HepG2 (cell line): ENCODE results near the gene SAMD4A. TPM values are rescaled to one million over a fixed set of nuclear protein-coding genes. Genes with fewer than 3 reads are reported as not detected.

Experiments used
- ATAC-seq: fragments of 200-7000 bp; cut with Tn5 transposase; 3 replicates; pipeline ENCODE4 v1.9.1; 2020; ENCODE audit warnings: mild to moderate bottlenecking, moderate library complexity
- BruUV-seq: library from RNA; stranded (reverse); fragments of 400-500 nt; replicated peaks from 2 replicates; lab custom pipeline; 2021; lab: Mats Ljungman, UMichigan
- CTCF ChIA-PET: fragments of 300-600 bp; formaldehyde crosslinking; extraction: SDS; loops from one replicate; lab custom pipeline; 2021; ENCODE audit warnings: low total read pairs, inconsistent platforms, low intra/inter-chr PET ratio; lab: Yijun Ruan, JAX
- POLR2A ChIA-PET: fragments of 350-600 bp; sonication (Branson Sonifier 250); formaldehyde crosslinking; loops from one replicate; lab custom pipeline; 2020; ENCODE audit warnings: antibody characterized with exemption, inconsistent platforms; lab: Yijun Ruan, JAX
- DNase-seq: peaks from one replicate; pipeline ENCODE4 v3.0.0-alpha.2; 2015; ENCODE audit warnings: low spot score
- FAIRE-seq: peaks from 3 replicates; lab custom pipeline; 2011; peaks lifted over from hg19 to GRCh38; lab: Jason Lieb, UNC
- H2AFZ ChIP-seq: one replicate; pipeline ENCODE4 v1.6.1; 2011; ENCODE audit warnings: low read length, inconsistent platforms
- H3K27ac ChIP-seq: fragments of 300-600 bp; 3 replicates; pipeline ENCODE4 v1.8.0; 2011; ENCODE audit warnings: mixed run types, mild to moderate bottlenecking, mixed read lengths, low read length, inconsistent platforms; ENCODE audit not compliant: insufficient read depth; ENCODE audit errors: extremely low read length
- H3K27me3 ChIP-seq, 2 experiments: fragments of 200-600 bp in 1 of 2; 2 replicates in 1 of 2; 3 replicates in 1 of 2; pipeline versions ENCODE4 v1.6.0 to v1.8.0; 2011; ENCODE audit warnings: low read length in 2 of 2, mild to moderate bottlenecking in 2 of 2, moderate library complexity in 2 of 2, inconsistent platforms in 1 of 2; ENCODE audit not compliant: insufficient read depth in 2 of 2, control insufficient read depth in 1 of 2
- H3K36me3 ChIP-seq, 2 experiments: fragments of 200-600 bp in 1 of 2; replicated peaks in 1 of 2; 2 replicates in 1 of 2; 3 replicates in 1 of 2; pipeline versions ENCODE4 v1.5.1 to v1.8.0; 2011; ENCODE audit warnings: low read length in 2 of 2, inconsistent platforms in 1 of 2; ENCODE audit not compliant: insufficient read depth in 2 of 2, control insufficient read depth in 1 of 2
- H3K4me1 ChIP-seq: 2 replicates; pipeline ENCODE4 v1.5.1; 2012; ENCODE audit warnings: low read length, inconsistent platforms; ENCODE audit not compliant: insufficient read depth
- H3K4me2 ChIP-seq: 2 replicates; pipeline ENCODE4 v1.6.0; 2011; ENCODE audit warnings: low read depth, low read length, inconsistent platforms
- H3K4me3 ChIP-seq, 3 experiments: fragments of 200-600 bp in 1 of 3; sonication (generic), shearing (Covaris generic) in 1 of 3; replicated peaks in 1 of 3; 2 replicates each; pipeline ENCODE4 v1.5.1; 2011 to 2016; ENCODE audit warnings: low read length in 3 of 3, inconsistent platforms in 2 of 3, low read depth in 2 of 3, mild to moderate bottlenecking in 2 of 3, control low read depth in 1 of 3, mixed read lengths in 1 of 3; ENCODE audit not compliant: insufficient read depth in 1 of 3
- H3K79me2 ChIP-seq: one replicate; pipeline ENCODE4 v1.6.1; 2011; ENCODE audit warnings: low read length, inconsistent platforms; ENCODE audit not compliant: insufficient read depth
- H3K9ac ChIP-seq: 2 replicates; pipeline ENCODE4 v1.6.0; 2011; ENCODE audit warnings: mild to moderate bottlenecking, low read depth, low read length, inconsistent platforms; ENCODE audit not compliant: insufficient read depth
- H3K9me3 ChIP-seq: 2 replicates; pipeline ENCODE4 v1.5.1; 2012; ENCODE audit warnings: mild to moderate bottlenecking, low read length
- H4K20me1 ChIP-seq: 2 replicates; pipeline ENCODE4 v1.6.0; 2011; ENCODE audit warnings: inconsistent platforms, mild to moderate bottlenecking, low read length, moderate library complexity; ENCODE audit not compliant: insufficient read depth
- GABPA ChIP-seq, 2 experiments: IDR thresholded peaks; 2 replicates each; pipeline ENCODE4 v1.6.1; 2011 to 2016; ENCODE audit warnings: low read depth in 2 of 2, low read length in 1 of 2, missing biosample characterization in 1 of 2, missing genetic modification characterization in 1 of 2
- GTF3A ChIP-seq: sonication (generic); formaldehyde crosslinking; conservative IDR thresholded peaks from 2 replicates; pipeline ENCODE4 v1.4.0; 2020; ENCODE audit warnings: mild to moderate bottlenecking, missing genetic modification reagents
- HNRNPK ChIP-seq: fragments of 200-400 bp; formaldehyde crosslinking; IDR thresholded peaks from 2 replicates; pipeline ENCODE4 v1.6.1; 2018; ENCODE audit warnings: low read length, low read depth, moderate library complexity, mild to moderate bottlenecking; ENCODE audit not compliant: poor library complexity, severe bottlenecking
- JUNB ChIP-seq: sonication (generic); formaldehyde crosslinking; IDR thresholded peaks from 2 replicates; pipeline ENCODE4 v1.8.0; 2022; ENCODE audit warnings: missing genetic modification reagents, mild to moderate bottlenecking, borderline replicate concordance
- MED13 ChIP-seq: sonication (generic); formaldehyde crosslinking; IDR thresholded peaks from 2 replicates; pipeline ENCODE4 v1.5.0; 2020; ENCODE audit warnings: missing genetic modification reagents
- MXD3 ChIP-seq: IDR thresholded peaks from 2 replicates; pipeline ENCODE4 v1.6.1; 2016; ENCODE audit warnings: mild to moderate bottlenecking, missing biosample characterization, missing genetic modification reagents
- RARG ChIP-seq: sonication (generic); formaldehyde crosslinking; IDR thresholded peaks from 2 replicates; pipeline ENCODE4 v1.4.0; 2020; ENCODE audit warnings: low read depth, mild to moderate bottlenecking, missing genetic modification reagents
- SUZ12 ChIP-seq: fragments of 150-350 bp; IDR thresholded peaks from 2 replicates; pipeline ENCODE4 v1.6.1; 2014; ENCODE audit warnings: low read depth, low read length
- ZBTB44 ChIP-seq: sonication (generic); formaldehyde crosslinking; IDR thresholded peaks from 2 replicates; pipeline ENCODE4 v1.4.0; 2020; ENCODE audit warnings: missing genetic modification reagents
- ZBTB8A ChIP-seq: sonication (generic); formaldehyde crosslinking; IDR thresholded peaks from 2 replicates; pipeline ENCODE4 v1.4.0; 2020; ENCODE audit warnings: mild to moderate bottlenecking, low read depth, missing genetic modification reagents, borderline replicate concordance
- ZNF230 ChIP-seq: sonication (generic); formaldehyde crosslinking; IDR thresholded peaks from 2 replicates; pipeline ENCODE4 v1.4.0; 2020; ENCODE audit warnings: mild to moderate bottlenecking, missing genetic modification reagents
- ZNF510 ChIP-seq: sonication (generic); formaldehyde crosslinking; IDR thresholded peaks from 2 replicates; pipeline ENCODE4 v1.4.0; 2020; ENCODE audit warnings: low read depth, mild to moderate bottlenecking, missing genetic modification reagents
- ZNF598 ChIP-seq: sonication (generic); formaldehyde crosslinking; IDR thresholded peaks from 2 replicates; pipeline ENCODE4 v1.5.1; 2020; ENCODE audit warnings: mild to moderate bottlenecking, missing genetic modification reagents, borderline replicate concordance
- ZNF614 ChIP-seq: IDR thresholded peaks from 2 replicates; pipeline ENCODE4 v1.6.1; 2018; ENCODE audit warnings: missing biosample characterization, missing genetic modification reagents, inconsistent platforms, borderline replicate concordance
- WGBS: methylation state at CpG from one replicate; pipeline ENCODE4 v1.1.6; 2017; ENCODE audit warnings: low lambda C conversion rate; 5-methylcytosine and 5-hydroxymethylcytosine counted together
- in situ Hi-C: cut with HindIII; loops from 2 replicates; pipeline ENCODE4 v1.10.0; 2017; ENCODE audit warnings: low pct_unique_long_range_greater_than_20kb; ENCODE audit not compliant: extremely low pct_ligation_motif_present
- intact Hi-C: fragments of 100-400 bp; cut with micrococcal nuclease; formaldehyde crosslinking; loops from one replicate; pipeline ENCODE4 v1.10.0; 2022; ENCODE audit not compliant: unreplicated experiment
- polyA plus RNA-seq, 8 experiments: library from polyadenylated mRNA; depleted of rRNA in 3 of 8; stranded (reverse) in 7 of 8; unstranded in 1 of 8; fragments of >200 nt; fragmentation: Illumina TruSeq in 4 of 8; extraction: Trizol in 4 of 8; gene quantifications; 2 replicates each; pipeline versions ENCODE4 v1.2.1 to v1.2.3, GENCODE V29; 2011 to 2016; ENCODE audit warnings: low read depth in 4 of 8, missing spikeins in 1 of 8, mixed read lengths in 1 of 8; ENCODE audit not compliant: insufficient read depth in 1 of 8
- total RNA-seq, 5 experiments: library from RNA; depleted of rRNA; stranded (reverse); fragments of >200 nt; fragmentation: Illumina TruSeq; extraction: Trizol; gene quantifications; 2 replicates each; pipeline ENCODE4 v1.2.3, GENCODE V29; 2016; ENCODE audit warnings: low read depth in 1 of 5
- TF ChIP-seq, protein P1 (sequence below): sonication (generic); formaldehyde crosslinking; IDR thresholded peaks from 2 replicates; pipeline ENCODE4 v1.8.0; 2022; ENCODE audit warnings: mild to moderate bottlenecking, missing genetic modification reagents, borderline replicate concordance
- TF ChIP-seq, protein P2 (sequence below): sonication (generic); formaldehyde crosslinking; IDR thresholded peaks from 2 replicates; pipeline ENCODE4 v1.5.0; 2020; ENCODE audit warnings: missing genetic modification reagents

The SAMD4A gene
- total and polyA plus RNA-seq, 2 of the 13 experiments (the other 11 are each of a cell fraction or from before 2014, with no cell fraction given): 11.8 to 13.0 TPM

- TF ChIP-seq HNRNPK (no peak), ZNF614 (CRISPR knock-in tag) (no peak)
- TF ChIP-seq, protein P1, sequence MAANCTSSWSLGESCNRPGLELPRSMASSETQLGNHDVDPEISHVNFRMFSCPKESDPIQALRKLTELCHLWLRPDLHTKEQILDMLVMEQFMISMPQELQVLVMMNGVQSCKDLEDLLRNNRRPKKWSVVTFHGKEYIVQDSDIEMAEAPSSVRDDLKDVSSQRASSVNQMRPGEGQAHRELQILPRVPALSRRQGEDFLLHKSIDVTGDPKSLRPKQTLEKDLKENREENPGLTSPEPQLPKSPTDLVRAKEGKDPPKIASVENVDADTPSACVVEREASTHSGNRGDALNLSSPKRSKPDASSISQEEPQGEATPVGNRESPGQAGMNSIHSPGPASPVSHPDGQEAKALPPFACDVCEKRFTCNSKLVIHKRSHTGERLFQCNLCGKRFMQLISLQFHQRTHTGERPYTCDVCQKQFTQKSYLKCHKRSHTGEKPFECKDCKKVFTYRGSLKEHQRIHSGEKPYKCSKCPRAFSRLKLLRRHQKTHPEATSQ (CRISPR knock-in tag): no peak
- TF ChIP-seq, all 625 proteins: peak for 0
Observed at GRCh38 chr14:54828037-54828436, 261.1 kb downstream of the SAMD4A start (continued).

- Histone ChIP-seq H3K27me3 (no peaks in the 10 kb centered on the region), H3K4me3 (no peak overlapping the region), H4K20me1 (no peaks in the 10 kb centered on the region), H3K4me2 (no peak overlapping the region), H3K36me3 (no peaks in the 10 kb centered on the region), H3K79me2 (no peaks in the 10 kb centered on the region), H3K9ac (no peak overlapping the region), H3K27ac (no peak overlapping the region), H2AFZ (no peak overlapping the region), H3K9me3 (peaks cover 6% of the 10 kb centered on the region; the same call in 1 of the 2 replicates), H3K4me1 (no peaks in the 10 kb centered on the region)
- ChIA-PET POLR2A (no interaction called here), CTCF (no interaction called here)
- ATAC-seq: no peak
- intact Hi-C loops (no loop called here), in situ Hi-C loops (no loop called here)
- BruUV-seq: no TSS peak
- DNase-seq: no peak
- 42% methylated on average over 8 of the region's 8 CpGs for WGBS
- no peak for FAIRE-seq
- TF ChIP-seq SUZ12 (no peak), GTF3A (CRISPR knock-in tag) (no peak), ZBTB8A (CRISPR knock-in tag) (no peak), ZNF510 (CRISPR knock-in tag) (no peak), HNRNPK (no peak), MXD3 (CRISPR knock-in tag) (no peak), ZBTB44 (CRISPR knock-in tag) (no peak), RARG (CRISPR knock-in tag) (no peak), JUNB (CRISPR knock-in tag) (no peak), MED13 (CRISPR knock-in tag) (no peak), ZNF598 (CRISPR knock-in tag) (no peak), GABPA (IDR thresholded peaks at IDR 0.05; ENCODE audit: low read depth, low read length) (no peak), GABPA (CRISPR knock-in tag; IDR thresholded peaks at IDR 0.05; ENCODE audit: low read depth) (no peak), ZNF230 (no peak)
- TF ChIP-seq, protein P2, sequence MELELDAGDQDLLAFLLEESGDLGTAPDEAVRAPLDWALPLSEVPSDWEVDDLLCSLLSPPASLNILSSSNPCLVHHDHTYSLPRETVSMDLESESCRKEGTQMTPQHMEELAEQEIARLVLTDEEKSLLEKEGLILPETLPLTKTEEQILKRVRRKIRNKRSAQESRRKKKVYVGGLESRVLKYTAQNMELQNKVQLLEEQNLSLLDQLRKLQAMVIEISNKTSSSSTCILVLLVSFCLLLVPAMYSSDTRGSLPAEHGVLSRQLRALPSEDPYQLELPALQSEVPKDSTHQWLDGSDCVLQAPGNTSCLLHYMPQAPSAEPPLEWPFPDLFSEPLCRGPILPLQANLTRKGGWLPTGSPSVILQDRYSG (CRISPR knock-in tag): no peak
Observed at GRCh38 chr14:54829486-54830224, 262.7 kb downstream of the SAMD4A start.
